Lower leg skin (tissue), 4 donors: ENCODE measurements around the gene AMBP. TPM values are rescaled to one million over a fixed set of nuclear protein-coding genes. Genes with fewer than 3 reads are reported as not detected.

ENCODE experiments used
- DNase-seq, 2 donors: peaks; one replicate each; pipeline ENCODE4 v3.0.0-alpha.2; 2019; ENCODE audit warnings: low spot score in 2 of 2
- H3K4me3 ChIP-seq: fragments of 200-600 bp; sonication (generic); 2 replicates; pipeline ENCODE4 v1.5.1; 2017; ENCODE audit warnings: mild to moderate bottlenecking, low read depth; ENCODE audit not compliant: poor library complexity, severe bottlenecking
- POLR2A ChIP-seq, 2 donors: fragments of 450-650 bp; IDR thresholded peaks; one replicate each; pipeline ENCODE4 v1.6.1; 2016 to 2017; ENCODE audit warnings: antibody characterized with exemption in 2 of 2, mild to moderate bottlenecking in 1 of 2, moderate library complexity in 1 of 2
- WGBS, 2 donors: methylation state at CpG; one replicate each; pipeline ENCODE4 v1.1.5; 2018; 5-methylcytosine and 5-hydroxymethylcytosine counted together
- intact Hi-C: fragments of 100-400 bp; cut with DNase I; formaldehyde crosslinking; loops from one replicate; pipeline ENCODE4 v1.15.0; 2023; ENCODE audit warnings: low total_unique reads
- total RNA-seq, 4 donors: library from RNA; depleted of rRNA; stranded (reverse); fragments of >200 nt; gene quantifications; one replicate each; pipeline ENCODE4 v1.1.0, GENCODE V29; 2016
- TF ChIP-seq, protein P1 (sequence below), 3 donors: fragments of 450-650 bp; IDR thresholded peaks; one replicate each; pipeline ENCODE4 v1.5.1; 2016; ENCODE audit warnings: antibody characterized with exemption in 3 of 3, mild to moderate bottlenecking in 3 of 3, moderate library complexity in 2 of 3

The AMBP gene
- total RNA-seq, 4 donors from 2014 or later = not detected

DNA sequence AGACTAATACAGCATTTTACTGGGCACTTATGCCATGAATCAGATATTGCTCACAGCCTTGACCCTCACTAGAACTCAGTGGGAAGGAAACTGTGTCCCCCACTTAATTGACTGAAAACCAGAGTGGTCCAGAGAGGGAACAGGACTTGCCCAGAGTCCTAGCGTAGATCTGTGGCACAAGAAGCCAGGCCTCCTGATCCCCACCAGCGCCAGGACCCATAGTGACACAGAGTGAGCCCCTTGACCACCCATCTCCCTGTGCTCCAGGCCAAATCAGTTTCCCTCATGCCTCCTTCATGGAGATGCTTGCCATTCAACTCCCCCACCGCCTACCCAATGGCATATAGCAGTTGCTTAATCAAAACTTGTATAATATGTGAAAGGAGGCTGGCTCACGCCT is 12.7 kb upstream of the AMBP start:
- H3K4me3 ChIP-seq = no peak overlapping the region
- WGBS, 2 donors = 93 to 97% methylated on average over 4 of the region's 4 CpGs
- DNase-seq = peak in 1 of 2 donors; percentile 72
- TF ChIP-seq, protein P1, sequence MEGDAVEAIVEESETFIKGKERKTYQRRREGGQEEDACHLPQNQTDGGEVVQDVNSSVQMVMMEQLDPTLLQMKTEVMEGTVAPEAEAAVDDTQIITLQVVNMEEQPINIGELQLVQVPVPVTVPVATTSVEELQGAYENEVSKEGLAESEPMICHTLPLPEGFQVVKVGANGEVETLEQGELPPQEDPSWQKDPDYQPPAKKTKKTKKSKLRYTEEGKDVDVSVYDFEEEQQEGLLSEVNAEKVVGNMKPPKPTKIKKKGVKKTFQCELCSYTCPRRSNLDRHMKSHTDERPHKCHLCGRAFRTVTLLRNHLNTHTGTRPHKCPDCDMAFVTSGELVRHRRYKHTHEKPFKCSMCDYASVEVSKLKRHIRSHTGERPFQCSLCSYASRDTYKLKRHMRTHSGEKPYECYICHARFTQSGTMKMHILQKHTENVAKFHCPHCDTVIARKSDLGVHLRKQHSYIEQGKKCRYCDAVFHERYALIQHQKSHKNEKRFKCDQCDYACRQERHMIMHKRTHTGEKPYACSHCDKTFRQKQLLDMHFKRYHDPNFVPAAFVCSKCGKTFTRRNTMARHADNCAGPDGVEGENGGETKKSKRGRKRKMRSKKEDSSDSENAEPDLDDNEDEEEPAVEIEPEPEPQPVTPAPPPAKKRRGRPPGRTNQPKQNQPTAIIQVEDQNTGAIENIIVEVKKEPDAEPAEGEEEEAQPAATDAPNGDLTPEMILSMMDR (IDR thresholded peaks at IDR 0.05) = no peak
- TF ChIP-seq POLR2A (IDR thresholded peaks at IDR 0.05) = no peak
- intact Hi-C loops = no loop called here

DNA sequence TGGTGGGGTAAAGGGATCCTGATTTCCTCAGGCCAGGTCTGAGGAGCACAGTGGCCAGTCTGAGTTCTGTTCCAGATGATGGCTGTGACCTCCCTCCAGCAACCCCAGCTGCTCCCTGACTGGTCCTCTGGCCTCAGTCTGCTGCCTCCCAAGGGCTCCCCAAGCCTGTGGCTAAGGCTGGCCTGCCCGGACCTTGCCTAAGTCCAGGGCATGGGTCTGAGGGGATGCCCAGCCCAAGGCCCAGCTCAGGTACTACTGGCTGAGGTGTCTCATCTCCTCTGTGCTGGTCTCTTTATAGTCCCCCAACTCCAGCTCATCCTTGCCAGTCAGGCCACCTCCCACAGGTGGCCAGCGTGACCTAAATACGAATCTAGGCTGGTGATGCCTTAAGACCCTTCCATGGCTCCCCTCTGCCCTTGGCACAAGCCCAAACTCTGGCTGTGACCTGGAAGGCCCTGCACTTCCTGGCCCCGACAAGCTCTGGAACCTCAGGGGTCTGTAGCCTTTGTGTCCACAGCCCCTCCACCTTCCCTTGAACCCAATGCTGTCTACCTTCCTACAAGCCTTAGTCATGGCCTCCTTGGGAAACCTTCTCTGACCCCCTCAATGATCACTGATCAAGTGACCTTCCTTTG is 11.2 kb upstream of the AMBP start:
- intact Hi-C loops = loop anchor here (10.0 kb wide), 1 partner anchor 205 kb away; no protein-coding TSS in a partner anchor
- TF ChIP-seq, protein P1 (IDR thresholded peaks at IDR 0.05) = no peak
- no peak for TF ChIP-seq POLR2A (IDR thresholded peaks at IDR 0.05)
- WGBS, 2 donors = 87 to 96% methylated on average over 4 of the region's 4 CpGs
- peak in 1 of 2 donors; percentile 75 for DNase-seq
- no peak overlapping the region for H3K4me3 ChIP-seq

DNA sequence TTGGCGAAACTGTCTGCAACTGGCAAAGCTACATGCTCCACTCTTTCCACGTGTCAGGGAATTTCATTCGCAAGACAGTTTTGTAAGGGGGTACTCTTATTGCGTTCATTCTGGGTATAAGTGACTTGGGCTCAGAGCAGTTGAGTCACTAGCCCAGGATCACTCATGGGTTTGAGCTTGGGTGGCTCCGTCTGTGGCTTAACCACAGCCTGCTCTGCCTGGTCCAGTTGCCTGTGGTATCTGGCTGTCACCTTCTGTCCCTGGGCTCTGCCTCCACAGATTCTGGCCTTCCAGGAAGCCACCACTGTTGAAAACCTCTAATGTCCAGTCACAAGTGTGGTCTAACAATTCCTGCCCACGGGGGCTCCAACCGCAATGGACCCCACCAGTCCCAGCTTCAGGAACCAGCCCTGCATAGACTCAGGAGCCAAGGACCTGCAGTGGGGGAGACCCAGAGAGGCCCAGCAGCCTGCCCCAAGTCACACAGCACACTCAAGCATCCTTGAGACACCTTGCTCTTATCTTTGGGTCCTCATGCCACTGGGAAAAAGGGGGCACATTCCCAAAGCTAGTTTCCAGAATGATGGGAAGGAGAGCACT is 10.6 kb upstream of the AMBP start:
- H3K4me3 ChIP-seq = no peak overlapping the region
- DNase-seq = peak in 1 of 2 donors; percentile 53
- WGBS, 2 donors = 93 to 96% methylated on average over 7 of the region's 7 CpGs
- intact Hi-C loops = loop anchor here (10.0 kb wide), 1 partner anchor 206 kb away; no protein-coding TSS in a partner anchor
- TF ChIP-seq, protein P1 (IDR thresholded peaks at IDR 0.05) = no peak
- no peak for TF ChIP-seq POLR2A (IDR thresholded peaks at IDR 0.05)

DNA sequence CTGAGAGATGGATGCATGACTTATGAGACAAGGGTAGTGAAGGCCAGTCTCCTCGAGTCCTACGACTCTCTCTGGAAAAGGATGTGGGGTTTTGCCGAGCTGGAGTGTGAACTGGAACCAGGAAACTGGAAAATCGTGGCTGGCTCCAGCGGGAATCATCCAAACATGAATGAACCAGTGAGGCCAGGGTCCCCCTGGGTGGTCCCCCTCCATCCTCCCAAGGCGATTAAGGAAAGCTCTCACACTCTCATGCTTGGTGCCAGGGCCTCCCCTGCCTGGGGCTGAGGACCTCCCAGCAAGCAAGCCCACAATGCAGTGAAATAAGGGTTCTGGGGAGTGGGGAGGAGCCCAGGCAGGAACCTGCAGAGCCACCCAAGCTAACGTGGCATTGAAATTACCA is 9.6 kb upstream of the AMBP start:
- DNase-seq = peak in 1 of 2 donors; percentile 78
- TF ChIP-seq, protein P1 (IDR thresholded peaks at IDR 0.05) = no peak
- no peak for TF ChIP-seq POLR2A (IDR thresholded peaks at IDR 0.05)
- 75 to 85% methylated on average over 7 of the region's 7 CpGs for WGBS, 2 donors
- intact Hi-C loops = loop anchor here (1.0 to 10.0 kb wide), 2 partner anchors 207 to 224 kb away; no protein-coding TSS in a partner anchor
- no peak overlapping the region for H3K4me3 ChIP-seq

DNA sequence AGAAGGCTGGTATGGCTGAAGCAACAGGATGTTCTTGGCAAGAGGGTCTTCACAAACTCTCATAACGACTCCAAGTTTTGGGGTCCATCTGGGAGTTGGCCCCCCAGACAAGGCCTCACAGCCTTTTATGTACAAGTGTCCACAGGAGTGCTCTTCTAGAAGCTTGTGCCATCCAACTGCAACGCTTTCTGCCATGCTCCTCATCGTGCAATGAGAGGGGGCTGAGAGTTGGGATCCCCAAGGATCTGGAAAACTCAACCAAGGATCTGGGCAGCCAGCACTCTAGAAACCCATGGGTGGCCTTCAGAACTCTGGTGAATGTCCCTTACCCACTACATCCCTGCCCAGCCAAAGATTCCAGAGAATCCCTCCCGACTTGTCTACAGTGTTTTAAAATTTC is 8.5 kb upstream of the AMBP start:
- DNase-seq = peak in 1 of 2 donors; percentile 63
- H3K4me3 ChIP-seq = no peak overlapping the region
- 95% methylated on average over 4 of the region's 4 CpGs for WGBS, 2 donors
- TF ChIP-seq POLR2A (IDR thresholded peaks at IDR 0.05) = no peak
- TF ChIP-seq, protein P1 (IDR thresholded peaks at IDR 0.05) = no peak
- intact Hi-C loops = loop anchor here (1.0 to 10.0 kb wide), 2 partner anchors 208 to 225 kb away; no protein-coding TSS in a partner anchor
